Endothelial cell of umbilical vein (primary cell): ENCODE data around the gene PRDM8. TPM values are rescaled to one million over a fixed set of nuclear protein-coding genes. Genes with fewer than 3 reads are reported as not detected.

Experiments
- BruUV-seq: library from RNA; stranded (reverse); fragments of 400-500 nt; replicated peaks from 2 replicates; lab custom pipeline; 2021; lab: Mats Ljungman, UMichigan
- CTCF ChIA-PET: fragments of 300-600, 350-600 bp; sonication (Branson Sonifier 250); formaldehyde crosslinking; loops from one replicate; lab custom pipeline; 2021; ENCODE audit warnings: antibody characterized with exemption, inconsistent platforms; lab: Charles Lee
- POLR2A ChIA-PET: fragments of 300-600, 350-600 bp; sonication (Branson Sonifier 250); formaldehyde crosslinking; loops from one replicate; lab custom pipeline; 2021; ENCODE audit warnings: antibody characterized with exemption, inconsistent platforms; lab: Charles Lee
- DNase-seq: peaks from one replicate; pipeline ENCODE4 v3.0.0-alpha.2; 2011; ENCODE audit warnings: low read depth, low spot score
- FAIRE-seq: peaks from 2 replicates; lab custom pipeline; 2011; peaks lifted over from hg19 to GRCh38; lab: Jason Lieb, UNC
- H2AFZ ChIP-seq: 2 replicates; pipeline ENCODE4 v1.6.0; 2012; ENCODE audit warnings: low read depth, low read length, control low read depth, inconsistent platforms
- H3K27ac ChIP-seq: 2 replicates; pipeline ENCODE4 v1.5.1; 2011; ENCODE audit warnings: low read depth, mild to moderate bottlenecking, control low read depth, low read length, moderate library complexity; ENCODE audit not compliant: insufficient read depth
- H3K27me3 ChIP-seq, 2 experiments: 2 replicates each; pipeline versions ENCODE4 v1.6.0 to v1.6.1; 2011; ENCODE audit warnings: low read length in 2 of 2, mixed read lengths in 1 of 2; ENCODE audit not compliant: control insufficient read depth in 2 of 2, insufficient read depth in 2 of 2
- H3K36me3 ChIP-seq, 2 experiments: 2 replicates in 1 of 2; 3 replicates in 1 of 2; pipeline ENCODE4 v1.5.1; 2011; ENCODE audit warnings: low read length in 2 of 2, mild to moderate bottlenecking in 1 of 2, moderate library complexity in 1 of 2; ENCODE audit not compliant: control insufficient read depth in 2 of 2, insufficient read depth in 2 of 2; ENCODE audit errors: extremely low read depth in 1 of 2
- H3K4me1 ChIP-seq: 3 replicates; pipeline ENCODE4 v1.5.1; 2011; ENCODE audit warnings: mild to moderate bottlenecking, low read length; ENCODE audit not compliant: control insufficient read depth, insufficient read depth; ENCODE audit errors: extremely low read depth
- H3K4me2 ChIP-seq: 2 replicates; pipeline ENCODE4 v1.6.1; 2011; ENCODE audit warnings: low read length, control low read depth, mixed read lengths; ENCODE audit not compliant: insufficient read depth
- H3K4me3 ChIP-seq, 3 experiments: fragments of 200-600 bp in 1 of 3; sonication (generic), shearing (Covaris generic) in 1 of 3; replicated peaks in 1 of 3; 2 replicates each; pipeline ENCODE4 v1.5.1; 2011 to 2016; ENCODE audit warnings: control low read depth in 3 of 3, low read length in 3 of 3, mild to moderate bottlenecking in 2 of 3, inconsistent platforms in 1 of 3, low read depth in 1 of 3, moderate library complexity in 1 of 3; ENCODE audit not compliant: insufficient read depth in 1 of 3
- H3K79me2 ChIP-seq: 2 replicates; pipeline ENCODE4 v1.6.0; 2012; ENCODE audit warnings: low read length, inconsistent platforms; ENCODE audit not compliant: control insufficient read depth, insufficient read depth
- H3K9ac ChIP-seq: replicated peaks from 2 replicates; pipeline ENCODE3; 2011; ENCODE audit warnings: low read length, control low read depth; ENCODE audit not compliant: insufficient read depth; ENCODE audit errors: extremely low read depth
- H3K9me1 ChIP-seq: replicated peaks from 3 replicates; pipeline ENCODE4 v1.6.0; 2011; ENCODE audit warnings: mild to moderate bottlenecking, low read length; ENCODE audit not compliant: control insufficient read depth, insufficient read depth; ENCODE audit errors: extremely low read depth
- H3K9me3 ChIP-seq: replicated peaks from 2 replicates; pipeline ENCODE4 v1.5.1; 2012; ENCODE audit warnings: low read length, inconsistent platforms; ENCODE audit not compliant: control insufficient read depth, insufficient read depth
- H4K20me1 ChIP-seq: replicated peaks from 2 replicates; pipeline ENCODE3; 2011; ENCODE audit warnings: mild to moderate bottlenecking, low read length; ENCODE audit not compliant: control insufficient read depth, insufficient read depth; ENCODE audit errors: extremely low read depth
- CTCF ChIP-seq, 2 donors: IDR thresholded peaks; 1 replicate in 1 of 2; 2 replicates in 1 of 2; pipeline ENCODE4 v1.5.1; 2011; ENCODE audit warnings: low read length in 2 of 2, mild to moderate bottlenecking in 2 of 2, moderate library complexity in 2 of 2, control low read depth in 1 of 2, inconsistent platforms in 1 of 2, low read depth in 1 of 2; ENCODE audit not compliant: insufficient read depth in 1 of 2; ENCODE audit errors: extremely low read depth in 1 of 2
- EZH2 ChIP-seq: IDR thresholded peaks from 2 replicates; pipeline ENCODE4 v1.6.1; 2012; ENCODE audit warnings: borderline replicate concordance, low read depth, mild to moderate bottlenecking, moderate library complexity, low read length, inconsistent platforms; ENCODE audit not compliant: severe bottlenecking
- FOS ChIP-seq: IDR thresholded peaks from 2 replicates; pipeline ENCODE4 v1.6.1; 2011; ENCODE audit warnings: mild to moderate bottlenecking, low read length, moderate library complexity, borderline replicate concordance; ENCODE audit not compliant: insufficient read depth
- GATA2 ChIP-seq: IDR thresholded peaks from 2 replicates; pipeline ENCODE4 v1.7.0; 2011; ENCODE audit warnings: low read depth, mild to moderate bottlenecking, moderate library complexity, mixed read lengths, low read length; ENCODE audit not compliant: insufficient read length, insufficient read depth
- JUN ChIP-seq: IDR thresholded peaks from 2 replicates; pipeline ENCODE4 v1.6.1; 2011; ENCODE audit warnings: borderline replicate concordance, low read depth; ENCODE audit not compliant: insufficient read length, insufficient read depth
- MAX ChIP-seq: IDR thresholded peaks from 2 replicates; pipeline ENCODE4 v1.6.1; 2011; ENCODE audit not compliant: insufficient read depth, insufficient read length
- MYC ChIP-seq: IDR thresholded peaks from one replicate; pipeline ENCODE4 v1.6.1; 2011; ENCODE audit warnings: mild to moderate bottlenecking, low read depth, low read length
- POLR2A ChIP-seq: IDR thresholded peaks from 2 replicates; pipeline ENCODE4 v1.6.1; 2012; ENCODE audit warnings: low read depth, mild to moderate bottlenecking, control low read depth, low read length
- POLR2AphosphoS5 ChIP-seq: IDR thresholded peaks from 2 replicates; pipeline ENCODE4 v1.6.1; 2012; ENCODE audit warnings: low read depth, mild to moderate bottlenecking, control low read depth, low read length, moderate library complexity; ENCODE audit not compliant: insufficient read depth
- dilution Hi-C: fragments of 300-500 bp; cut with MboI; formaldehyde crosslinking; loops from one replicate; pipeline ENCODE4 v1.15.0; 2019; ENCODE audit warnings: low sequenced_read_pairs; ENCODE audit not compliant: extremely low pct_ligation_motif_present
- intact Hi-C: fragments of 100-400 bp; cut with micrococcal nuclease; formaldehyde crosslinking; loops from one replicate; pipeline ENCODE4 v1.10.0; 2022
- polyA plus RNA-seq, 4 experiments: library from polyadenylated mRNA; depleted of rRNA in 3 of 4; stranded (reverse) in 3 of 4; unstranded in 1 of 4; fragments of >200 nt; gene quantifications; 2 replicates each; pipeline versions ENCODE4 v1.2.1 to v1.2.3, GENCODE V29; 2011 to 2012; ENCODE audit warnings: missing spikeins in 1 of 4
- total RNA-seq: library from RNA; stranded (reverse); gene quantifications from 2 replicates; pipeline ENCODE4 v1.2.3, GENCODE V29; 2021

The PRDM8 gene
- total and polyA plus RNA-seq, 2 donors (not counting 3 experiments of a cell fraction or from before 2014, with no cell fraction given): 0.28 to 0.82 TPM

- Histone ChIP-seq H3K79me2 (no peaks in the 10 kb centered on the region), H3K36me3 (no peaks in the 10 kb centered on the region), H3K9me1 (no peaks in the 10 kb centered on the region), H3K27ac (no peak overlapping the region), H3K9ac (no peak overlapping the region), H3K4me1 (peaks cover 19% of the 10 kb centered on the region), H3K27me3 (peaks cover 71 to 87% of the 10 kb centered on the region in 2 experiments), H4K20me1 (no peaks in the 10 kb centered on the region), H2AFZ (peak overlapping the region; percentile 35), H3K4me3 (peak overlapping the region in 2 of 3 experiments; percentile 8 to 15), H3K4me2 (peak overlapping the region; percentile 25), H3K9me3 (no peaks in the 10 kb centered on the region)
- ChIA-PET CTCF (interaction anchor here (1.0 to 5.9 kb wide), 3 partner anchors 11 to 23 kb away, joined by 3 to 93 read pairs (median 4); no protein-coding TSS in a partner anchor), POLR2A (no interaction called here)
- no TSS peak for BruUV-seq
- no peak for TF ChIP-seq JUN
- TF ChIP-seq POLR2AphosphoS5: no peak
- TF ChIP-seq EZH2: peak; percentile 91
- no peak for TF ChIP-seq FOS
- TF ChIP-seq MYC: no peak
- no peak for TF ChIP-seq CTCF (IDR thresholded peaks at IDR 0.05; ENCODE audit: extremely low read depth in 1 of 2, insufficient read depth in 1 of 2, low read depth in 1 of 2, low read length in 2 of 2)
- TF ChIP-seq POLR2A: no peak
- TF ChIP-seq GATA2: no peak
- no peak for TF ChIP-seq MAX
- dilution Hi-C loops: no loop called here
- intact Hi-C loops: loop anchor here (1.0 kb wide), 1 partner anchor 9 kb away; no protein-coding TSS in a partner anchor
- FAIRE-seq: no peak
- DNase-seq: peak; percentile 39
These were observed 518 bp downstream of the PRDM8 start for GRCh38 chr4:80197601-80198440.
